HepG2 (cell line): ENCODE measurements around the gene POM121. TPM values are rescaled to one million over a fixed set of nuclear protein-coding genes. Genes with fewer than 3 reads are reported as not detected.
"Not testable (repeated sequence)": the region's sequence is repeated elsewhere in the genome, so short reads cannot be mapped to it uniquely, and the experiment has no call there.

Source experiments
- ATAC-seq: fragments of 200-7000 bp; cut with Tn5 transposase; 3 replicates; pipeline ENCODE4 v1.9.1; 2020; ENCODE audit warnings: mild to moderate bottlenecking, moderate library complexity
- BruUV-seq: library from RNA; stranded (reverse); fragments of 400-500 nt; replicated peaks from 2 replicates; lab custom pipeline; 2021; lab: Mats Ljungman, UMichigan
- CTCF ChIA-PET: fragments of 300-600 bp; formaldehyde crosslinking; extraction: SDS; loops from one replicate; lab custom pipeline; 2021; ENCODE audit warnings: low total read pairs, inconsistent platforms, low intra/inter-chr PET ratio; lab: Yijun Ruan, JAX
- POLR2A ChIA-PET: fragments of 350-600 bp; sonication (Branson Sonifier 250); formaldehyde crosslinking; loops from one replicate; lab custom pipeline; 2020; ENCODE audit warnings: antibody characterized with exemption, inconsistent platforms; lab: Yijun Ruan, JAX
- DNase-seq: peaks from one replicate; pipeline ENCODE4 v3.0.0-alpha.2; 2015; ENCODE audit warnings: low spot score
- FAIRE-seq: peaks from 3 replicates; lab custom pipeline; 2011; peaks lifted over from hg19 to GRCh38; lab: Jason Lieb, UNC
- H2AFZ ChIP-seq: one replicate; pipeline ENCODE4 v1.6.1; 2011; ENCODE audit warnings: low read length, inconsistent platforms
- H3K27ac ChIP-seq: fragments of 300-600 bp; 3 replicates; pipeline ENCODE4 v1.8.0; 2011; ENCODE audit warnings: mixed run types, mild to moderate bottlenecking, mixed read lengths, low read length, inconsistent platforms; ENCODE audit not compliant: insufficient read depth; ENCODE audit errors: extremely low read length
- H3K27me3 ChIP-seq, 2 experiments: fragments of 200-600 bp in 1 of 2; 2 replicates in 1 of 2; 3 replicates in 1 of 2; pipeline versions ENCODE4 v1.6.0 to v1.8.0; 2011; ENCODE audit warnings: low read length in 2 of 2, mild to moderate bottlenecking in 2 of 2, moderate library complexity in 2 of 2, inconsistent platforms in 1 of 2; ENCODE audit not compliant: insufficient read depth in 2 of 2, control insufficient read depth in 1 of 2
- H3K36me3 ChIP-seq, 2 experiments: fragments of 200-600 bp in 1 of 2; replicated peaks in 1 of 2; 2 replicates in 1 of 2; 3 replicates in 1 of 2; pipeline versions ENCODE4 v1.5.1 to v1.8.0; 2011; ENCODE audit warnings: low read length in 2 of 2, inconsistent platforms in 1 of 2; ENCODE audit not compliant: insufficient read depth in 2 of 2, control insufficient read depth in 1 of 2
- H3K4me1 ChIP-seq: 2 replicates; pipeline ENCODE4 v1.5.1; 2012; ENCODE audit warnings: low read length, inconsistent platforms; ENCODE audit not compliant: insufficient read depth
- H3K4me2 ChIP-seq: 2 replicates; pipeline ENCODE4 v1.6.0; 2011; ENCODE audit warnings: low read depth, low read length, inconsistent platforms
- H3K4me3 ChIP-seq, 3 experiments: fragments of 200-600 bp in 1 of 3; sonication (generic), shearing (Covaris generic) in 1 of 3; replicated peaks in 1 of 3; 2 replicates each; pipeline ENCODE4 v1.5.1; 2011 to 2016; ENCODE audit warnings: low read length in 3 of 3, inconsistent platforms in 2 of 3, low read depth in 2 of 3, mild to moderate bottlenecking in 2 of 3, control low read depth in 1 of 3, mixed read lengths in 1 of 3; ENCODE audit not compliant: insufficient read depth in 1 of 3
- H3K79me2 ChIP-seq: one replicate; pipeline ENCODE4 v1.6.1; 2011; ENCODE audit warnings: low read length, inconsistent platforms; ENCODE audit not compliant: insufficient read depth
- H3K9ac ChIP-seq: 2 replicates; pipeline ENCODE4 v1.6.0; 2011; ENCODE audit warnings: mild to moderate bottlenecking, low read depth, low read length, inconsistent platforms; ENCODE audit not compliant: insufficient read depth
- H3K9me3 ChIP-seq: 2 replicates; pipeline ENCODE4 v1.5.1; 2012; ENCODE audit warnings: mild to moderate bottlenecking, low read length
- H4K20me1 ChIP-seq: 2 replicates; pipeline ENCODE4 v1.6.0; 2011; ENCODE audit warnings: inconsistent platforms, mild to moderate bottlenecking, low read length, moderate library complexity; ENCODE audit not compliant: insufficient read depth
- ARID3A ChIP-seq: IDR thresholded peaks from 2 replicates; pipeline ENCODE4 v1.6.1; 2012; ENCODE audit warnings: low read depth, low read length, improper control_type of control experiment
- CREB1 ChIP-seq, 2 experiments: fragments of 450-650 bp in 1 of 2; IDR thresholded peaks; 2 replicates each; pipeline ENCODE4 v1.6.1; 2016 to 2017; ENCODE audit warnings: control low read depth in 1 of 2, mild to moderate bottlenecking in 1 of 2, missing compliant biosample characterization in 1 of 2, missing genetic modification characterization in 1 of 2
- CTCF ChIP-seq: sonication (generic); formaldehyde crosslinking; IDR thresholded peaks from 2 replicates; pipeline ENCODE4 v1.5.0; 2020; ENCODE audit warnings: mild to moderate bottlenecking, missing genetic modification reagents, moderate library complexity
- GATAD1 ChIP-seq: IDR thresholded peaks from 2 replicates; pipeline ENCODE4 v1.6.1; 2016; ENCODE audit warnings: missing genetic modification reagents, missing compliant biosample characterization
- GATAD2A ChIP-seq: IDR thresholded peaks from 2 replicates; pipeline ENCODE4 v1.6.1; 2016
- HDAC2 ChIP-seq: sonication (generic); formaldehyde crosslinking; IDR thresholded peaks from 2 replicates; pipeline ENCODE4 v1.4.0; 2020; ENCODE audit warnings: missing genetic modification reagents
- MIXL1 ChIP-seq: IDR thresholded peaks from 2 replicates; pipeline ENCODE4 v1.6.1; 2016
- PAXIP1 ChIP-seq: sonication (generic); formaldehyde crosslinking; conservative IDR thresholded peaks from 2 replicates; pipeline ENCODE4 v1.4.0; 2020; ENCODE audit warnings: mild to moderate bottlenecking, missing genetic modification reagents, moderate library complexity
- RAD21 ChIP-seq: fragments of 450-650 bp; formaldehyde crosslinking; IDR thresholded peaks from 2 replicates; pipeline ENCODE4 v1.5.0; 2020; ENCODE audit warnings: mild to moderate bottlenecking
- STAG1 ChIP-seq: sonication (generic); formaldehyde crosslinking; IDR thresholded peaks from 2 replicates; pipeline ENCODE4 v1.4.0; 2020; ENCODE audit warnings: missing genetic modification reagents
- TARDBP ChIP-seq: sonication (generic); formaldehyde crosslinking; IDR thresholded peaks from 2 replicates; pipeline ENCODE4 v1.8.0; 2022; ENCODE audit warnings: mild to moderate bottlenecking, missing genetic modification reagents
- THAP11 ChIP-seq: IDR thresholded peaks from 2 replicates; pipeline ENCODE4 v1.6.1; 2016; ENCODE audit warnings: missing biosample characterization, missing genetic modification reagents
- ZGPAT ChIP-seq: IDR thresholded peaks from 2 replicates; pipeline ENCODE4 v1.6.1; 2016; ENCODE audit warnings: mild to moderate bottlenecking
- ZNF124 ChIP-seq: sonication (generic); formaldehyde crosslinking; IDR thresholded peaks from 2 replicates; pipeline ENCODE4 v1.4.0; 2020; ENCODE audit warnings: missing genetic modification reagents
- WGBS: methylation state at CpG from one replicate; pipeline ENCODE4 v1.1.6; 2017; ENCODE audit warnings: low lambda C conversion rate; 5-methylcytosine and 5-hydroxymethylcytosine counted together
- in situ Hi-C: cut with HindIII; loops from 2 replicates; pipeline ENCODE4 v1.10.0; 2017; ENCODE audit warnings: low pct_unique_long_range_greater_than_20kb; ENCODE audit not compliant: extremely low pct_ligation_motif_present
- intact Hi-C: fragments of 100-400 bp; cut with micrococcal nuclease; formaldehyde crosslinking; loops from one replicate; pipeline ENCODE4 v1.10.0; 2022; ENCODE audit not compliant: unreplicated experiment
- polyA plus RNA-seq, 8 experiments: library from polyadenylated mRNA; depleted of rRNA in 3 of 8; stranded (reverse) in 7 of 8; unstranded in 1 of 8; fragments of >200 nt; fragmentation: Illumina TruSeq in 4 of 8; extraction: Trizol in 4 of 8; gene quantifications; 2 replicates each; pipeline versions ENCODE4 v1.2.1 to v1.2.3, GENCODE V29; 2011 to 2016; ENCODE audit warnings: low read depth in 4 of 8, missing spikeins in 1 of 8, mixed read lengths in 1 of 8; ENCODE audit not compliant: insufficient read depth in 1 of 8
- total RNA-seq, 5 experiments: library from RNA; depleted of rRNA; stranded (reverse); fragments of >200 nt; fragmentation: Illumina TruSeq; extraction: Trizol; gene quantifications; 2 replicates each; pipeline ENCODE4 v1.2.3, GENCODE V29; 2016; ENCODE audit warnings: low read depth in 1 of 5

The POM121 gene
- total and polyA plus RNA-seq, 2 of the 13 experiments (the other 11 are each of a cell fraction or from before 2014, with no cell fraction given) = 8.4 to 10.3 TPM

GRCh38 chr7:72914756-72915525 lies 10.0 kb upstream of the POM121 start:
- H3K4me3 ChIP-seq; H3K9me3 ChIP-seq; H2AFZ ChIP-seq; H3K27me3 ChIP-seq; H3K9ac ChIP-seq; in situ Hi-C loops; FAIRE-seq; BruUV-seq; TF ChIP-seq CREB1 (IDR thresholded peaks at IDR 0.05): not testable (repeated sequence)
- POLR2A ChIA-PET = interaction anchor here (1.1 kb wide), 1 partner anchor 87 kb away, joined by 8 read pairs; the partner anchor contains the start of gene TYW1B
- Histone ChIP-seq H4K20me1 (peaks cover 16% of the 10 kb centered on the region; the same call in 1 of the 2 replicates), H3K4me1 (peaks cover 35% of the 10 kb centered on the region), H3K27ac (peak overlapping the region; percentile 52), H3K36me3 (peaks cover 7 to 37% of the 10 kb centered on the region in 2 experiments; a peak in 4 of 5 replicates), H3K79me2 (peaks cover 40% of the 10 kb centered on the region), H3K4me2 (0 out of 2 replicates have a peak overlapping the region, but pooled peaks have one; percentile 9)
- WGBS = 59% methylated on average over 9 of the region's 9 CpGs
- CTCF ChIA-PET = interaction anchor here (0.9 kb wide), 1 partner anchor 91 kb away, joined by 3 read pairs; no protein-coding TSS in a partner anchor
- intact Hi-C loops = loop anchor here (2.0 kb wide), 1 partner anchor 86 kb away; the partner anchor contains the start of gene TYW1B
- DNase-seq (peak; percentile 41), ATAC-seq (peak; percentile 90)
- TF ChIP-seq ZNF124 (CRISPR knock-in tag) = 0 out of 2 replicates have a peak, but pooled peaks have one; percentile 32
- peak; percentile 39; the same call in 1 of the 2 replicates for TF ChIP-seq PAXIP1 (CRISPR knock-in tag)
- 0 out of 2 replicates have a peak, but pooled peaks have one; percentile 34 for TF ChIP-seq GATAD1 (CRISPR knock-in tag)
- peak; percentile 54; the same call in 1 of the 2 replicates for TF ChIP-seq TARDBP (CRISPR knock-in tag)
- peak; percentile 56; the same call in 1 of the 2 replicates for TF ChIP-seq RAD21 (CRISPR knock-in tag)
- TF ChIP-seq GATAD2A (CRISPR knock-in tag) = peak; percentile 40; the same call in 1 of the 2 replicates
- TF ChIP-seq THAP11 (CRISPR knock-in tag) = 0 out of 2 replicates have a peak, but pooled peaks have one; percentile 29
- TF ChIP-seq MIXL1 = 0 out of 2 replicates have a peak, but pooled peaks have one; percentile 48
- TF ChIP-seq ARID3A = peak; percentile 17; the same call in 1 of the 2 replicates
- TF ChIP-seq CREB1 (CRISPR knock-in tag; IDR thresholded peaks at IDR 0.05) = peak; percentile 38; the same call in 1 of the 2 replicates
- 0 out of 2 replicates have a peak, but pooled peaks have one; percentile 23 for TF ChIP-seq HDAC2 (CRISPR knock-in tag)
- peak; percentile 26; the same call in 1 of the 2 replicates for TF ChIP-seq ZGPAT (CRISPR knock-in tag)
- TF ChIP-seq STAG1 (CRISPR knock-in tag) = peak; percentile 69
- TF ChIP-seq CTCF (CRISPR knock-in tag) = peak; percentile 86
